ENCODE data around the gene PLA2R1.
"Not testable (repeated sequence)": the region's sequence is repeated elsewhere in the genome, so short reads cannot be mapped to it uniquely, and the experiment has no call there.

The PLA2R1 gene

GRCh38 chr2:159982842-159983785 is 79.3 kb downstream of the PLA2R1 start:
- DNase-seq (ENCODE audit: low read depth in 2 of 2) = no peak

- DNase-seq (ENCODE audit: low read depth in 2 of 2) = no peak
Measured at GRCh38 chr2:159982270-159982669, 80.1 kb downstream of the PLA2R1 start.

- DNase-seq (ENCODE audit: low read depth in 2 of 2) = no peak
Measured at GRCh38 chr2:159976527-159977160, 85.8 kb downstream of the PLA2R1 start.

- DNase-seq (ENCODE audit: low read depth in 2 of 2) = no peak
Measured at GRCh38 chr2:159973325-159973724, 89.1 kb downstream of the PLA2R1 start.

GRCh38 chr2:159971365-159972152 is 90.9 kb downstream of the PLA2R1 start:
- DNase-seq (ENCODE audit: low read depth in 2 of 2) = no peak

- not testable (repeated sequence) for DNase-seq (ENCODE audit: low read depth in 2 of 2)
Measured at GRCh38 chr2:159970548-159970947, 91.9 kb downstream of the PLA2R1 start.

- DNase-seq (ENCODE audit: low read depth in 2 of 2) = no peak
Measured at GRCh38 chr2:159968279-159968900, 94.0 kb downstream of the PLA2R1 start.

GRCh38 chr2:159963700-159964099 is 98.7 kb downstream of the PLA2R1 start:
- DNase-seq (ENCODE audit: low read depth in 2 of 2) = no peak

GRCh38 chr2:159962513-159962912 is 99.9 kb downstream of the PLA2R1 start:
- not testable (repeated sequence) for DNase-seq (ENCODE audit: low read depth in 2 of 2)

GRCh38 chr2:159961451-159961850 is 101.0 kb downstream of the PLA2R1 start:
- no peak for DNase-seq (ENCODE audit: low read depth in 2 of 2)

GRCh38 chr2:159961037-159961436 is 101.4 kb downstream of the PLA2R1 start:
- DNase-seq (ENCODE audit: low read depth in 2 of 2) = no peak

- DNase-seq (ENCODE audit: low read depth in 2 of 2) = no peak
Measured at GRCh38 chr2:159960414-159960813, 102.0 kb downstream of the PLA2R1 start.

- no peak for DNase-seq (ENCODE audit: low read depth in 2 of 2)
Measured at GRCh38 chr2:159959136-159959535, 103.3 kb downstream of the PLA2R1 start.

- no peak for DNase-seq (ENCODE audit: low read depth in 2 of 2)
Measured at GRCh38 chr2:159953136-159953823, 109.1 kb downstream of the PLA2R1 start.

- DNase-seq (ENCODE audit: low read depth in 2 of 2) = no peak
Measured at GRCh38 chr2:159946326-159946999, 116.0 kb downstream of the PLA2R1 start.

GRCh38 chr2:159944874-159945273 is 117.5 kb downstream of the PLA2R1 start:
- no peak for DNase-seq (ENCODE audit: low read depth in 2 of 2)

GRCh38 chr2:159942146-159942545 is 120.3 kb downstream of the PLA2R1 start:
- DNase-seq (ENCODE audit: low read depth in 2 of 2) = no peak

- DNase-seq (ENCODE audit: low read depth in 2 of 2) = no peak
Measured at GRCh38 chr2:159941729-159942128, 120.7 kb downstream of the PLA2R1 start.

GRCh38 chr2:159939946-159940345 is 122.5 kb downstream of the PLA2R1 start:
- no peak for DNase-seq (ENCODE audit: low read depth in 2 of 2)

- no peak for DNase-seq (ENCODE audit: low read depth in 2 of 2)
Measured at GRCh38 chr2:159938395-159938794, 124.0 kb downstream of the PLA2R1 start.

- no peak for DNase-seq (ENCODE audit: low read depth in 2 of 2)
Measured at GRCh38 chr2:159936471-159936870, 125.9 kb downstream of the PLA2R1 start.

All from stimulated activated CD8-positive, alpha-beta memory T cell treated with anti-CD3 and anti-CD28 coated beads, Interleukin-7, amount 100 ng/mL, for 4 hours (primary cell).